IMR-90 (cell line): ENCODE measurements around the gene FHDC1.

Source experiments
- POLR2A ChIP-seq: IDR thresholded peaks from 2 replicates; pipeline ENCODE4 v1.6.1; 2012; ENCODE audit warnings: mild to moderate bottlenecking, low read depth, low read length
- TF ChIP-seq, protein P1 (sequence below): conservative IDR thresholded peaks from 2 replicates; pipeline ENCODE4 v1.5.1; 2012; ENCODE audit warnings: mild to moderate bottlenecking, low read depth, low read length, improper control_type of control experiment
- TF ChIP-seq, protein P2 (sequence below): fragments of 150-350 bp; IDR thresholded peaks from 2 replicates; pipeline ENCODE4 v1.6.1; 2017; ENCODE audit warnings: mild to moderate bottlenecking, antibody characterized with exemption, low read length, low read depth

DNA sequence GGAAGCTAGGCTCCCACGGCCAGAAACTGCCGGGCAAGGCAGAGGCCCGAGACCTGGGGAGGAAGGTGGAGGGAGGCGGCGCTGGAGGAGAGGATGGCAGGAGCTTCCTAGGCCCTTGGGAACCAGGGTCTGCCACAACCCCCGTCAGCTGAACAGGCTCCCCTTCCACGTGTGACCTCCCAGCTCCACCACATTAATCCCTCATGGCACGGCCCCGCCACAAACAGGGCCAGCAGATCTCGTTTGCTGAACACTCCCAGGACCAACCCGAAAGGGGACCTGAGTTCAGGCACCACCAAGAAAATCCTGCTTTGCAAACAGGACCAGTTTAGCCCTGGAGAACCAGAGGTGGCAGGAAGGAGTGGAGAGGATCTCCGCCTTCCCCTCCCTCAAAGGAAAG is 62.7 kb downstream of the FHDC1 start:
- TF ChIP-seq, protein P1, sequence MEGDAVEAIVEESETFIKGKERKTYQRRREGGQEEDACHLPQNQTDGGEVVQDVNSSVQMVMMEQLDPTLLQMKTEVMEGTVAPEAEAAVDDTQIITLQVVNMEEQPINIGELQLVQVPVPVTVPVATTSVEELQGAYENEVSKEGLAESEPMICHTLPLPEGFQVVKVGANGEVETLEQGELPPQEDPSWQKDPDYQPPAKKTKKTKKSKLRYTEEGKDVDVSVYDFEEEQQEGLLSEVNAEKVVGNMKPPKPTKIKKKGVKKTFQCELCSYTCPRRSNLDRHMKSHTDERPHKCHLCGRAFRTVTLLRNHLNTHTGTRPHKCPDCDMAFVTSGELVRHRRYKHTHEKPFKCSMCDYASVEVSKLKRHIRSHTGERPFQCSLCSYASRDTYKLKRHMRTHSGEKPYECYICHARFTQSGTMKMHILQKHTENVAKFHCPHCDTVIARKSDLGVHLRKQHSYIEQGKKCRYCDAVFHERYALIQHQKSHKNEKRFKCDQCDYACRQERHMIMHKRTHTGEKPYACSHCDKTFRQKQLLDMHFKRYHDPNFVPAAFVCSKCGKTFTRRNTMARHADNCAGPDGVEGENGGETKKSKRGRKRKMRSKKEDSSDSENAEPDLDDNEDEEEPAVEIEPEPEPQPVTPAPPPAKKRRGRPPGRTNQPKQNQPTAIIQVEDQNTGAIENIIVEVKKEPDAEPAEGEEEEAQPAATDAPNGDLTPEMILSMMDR = no peak
- no peak for TF ChIP-seq POLR2A
- TF ChIP-seq, protein P2, sequence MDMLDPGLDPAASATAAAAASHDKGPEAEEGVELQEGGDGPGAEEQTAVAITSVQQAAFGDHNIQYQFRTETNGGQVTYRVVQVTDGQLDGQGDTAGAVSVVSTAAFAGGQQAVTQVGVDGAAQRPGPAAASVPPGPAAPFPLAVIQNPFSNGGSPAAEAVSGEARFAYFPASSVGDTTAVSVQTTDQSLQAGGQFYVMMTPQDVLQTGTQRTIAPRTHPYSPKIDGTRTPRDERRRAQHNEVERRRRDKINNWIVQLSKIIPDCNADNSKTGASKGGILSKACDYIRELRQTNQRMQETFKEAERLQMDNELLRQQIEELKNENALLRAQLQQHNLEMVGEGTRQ = no peak
